Type B pancreatic cell (in vitro differentiated cells): ENCODE results near the gene PIK3R6. TPM values are rescaled to one million over a fixed set of nuclear protein-coding genes. Genes with fewer than 3 reads are reported as not detected.

Source experiments
- DNase-seq: peaks from one replicate; pipeline ENCODE4 v3.0.0; 2021; ENCODE audit warnings: mixed read lengths; ENCODE audit not compliant: unreplicated experiment; ENCODE audit errors: extremely low spot score
- H3K27ac Mint-ChIP-seq: 2 replicates; pipeline ENCODE4 v1.8.0; 2021; ENCODE audit warnings: mild to moderate bottlenecking, mixed read lengths
- H3K27me3 Mint-ChIP-seq: 2 replicates; pipeline ENCODE4 v1.8.0; 2021; ENCODE audit warnings: mixed read lengths
- H3K36me3 Mint-ChIP-seq: 2 replicates; pipeline ENCODE4 v1.8.0; 2021; ENCODE audit warnings: mixed read lengths
- H3K4me1 Mint-ChIP-seq: one replicate; pipeline ENCODE4 v1.8.0; 2021; ENCODE audit warnings: mixed read lengths; ENCODE audit not compliant: unreplicated experiment
- H3K4me3 Mint-ChIP-seq: 2 replicates; pipeline ENCODE4 v1.8.0; 2021; ENCODE audit warnings: mild to moderate bottlenecking, mixed read lengths
- H3K9me3 Mint-ChIP-seq: 2 replicates; pipeline ENCODE4 v1.8.0; 2021; ENCODE audit warnings: mixed read lengths
- total RNA-seq: library from RNA; stranded (reverse); gene quantifications from 2 replicates; pipeline ENCODE4 v1.2.1, GENCODE V29; 2021; ENCODE audit warnings: low replicate concordance
- TF ChIP-seq, protein P1 (sequence below): fragments of 200-600 bp; sonication (generic); conservative IDR thresholded peaks from 2 replicates; pipeline ENCODE4 v1.5.0; 2021; ENCODE audit warnings: antibody characterized with exemption, mild to moderate bottlenecking

PIK3R6 gene
- total RNA-seq, 1 donor from 2014 or later, result not detected

DNA sequence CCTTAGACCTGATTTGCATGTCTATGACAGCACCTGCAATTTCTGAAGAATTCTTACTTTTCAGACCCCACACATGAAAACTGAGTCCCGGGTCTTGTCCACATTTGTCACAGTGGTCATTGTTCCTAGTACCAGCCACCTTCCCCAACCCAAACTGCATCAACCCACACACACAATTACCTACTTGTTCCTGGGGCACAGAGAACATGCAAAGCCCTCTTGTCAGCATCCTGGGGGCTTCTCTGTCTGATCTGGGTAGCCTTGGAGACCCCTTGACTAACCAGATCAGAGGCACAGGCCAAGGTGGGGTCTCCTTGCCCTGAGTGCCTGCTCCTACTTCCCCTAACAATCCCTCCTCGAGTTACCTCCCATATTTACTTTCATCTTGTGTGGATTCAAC lies 36.7 kb upstream of the PIK3R6 start:
- Mint-ChIP-seq H3K4me3 (no peak overlapping the region), H3K36me3 (no peaks in the 10 kb centered on the region), H3K9me3 (no peaks in the 10 kb centered on the region), H3K27ac (no peak overlapping the region), H3K4me1 (peaks cover 4% of the 10 kb centered on the region), H3K27me3 (peaks cover 40% of the 10 kb centered on the region)
- no peak for DNase-seq
- TF ChIP-seq, protein P1, sequence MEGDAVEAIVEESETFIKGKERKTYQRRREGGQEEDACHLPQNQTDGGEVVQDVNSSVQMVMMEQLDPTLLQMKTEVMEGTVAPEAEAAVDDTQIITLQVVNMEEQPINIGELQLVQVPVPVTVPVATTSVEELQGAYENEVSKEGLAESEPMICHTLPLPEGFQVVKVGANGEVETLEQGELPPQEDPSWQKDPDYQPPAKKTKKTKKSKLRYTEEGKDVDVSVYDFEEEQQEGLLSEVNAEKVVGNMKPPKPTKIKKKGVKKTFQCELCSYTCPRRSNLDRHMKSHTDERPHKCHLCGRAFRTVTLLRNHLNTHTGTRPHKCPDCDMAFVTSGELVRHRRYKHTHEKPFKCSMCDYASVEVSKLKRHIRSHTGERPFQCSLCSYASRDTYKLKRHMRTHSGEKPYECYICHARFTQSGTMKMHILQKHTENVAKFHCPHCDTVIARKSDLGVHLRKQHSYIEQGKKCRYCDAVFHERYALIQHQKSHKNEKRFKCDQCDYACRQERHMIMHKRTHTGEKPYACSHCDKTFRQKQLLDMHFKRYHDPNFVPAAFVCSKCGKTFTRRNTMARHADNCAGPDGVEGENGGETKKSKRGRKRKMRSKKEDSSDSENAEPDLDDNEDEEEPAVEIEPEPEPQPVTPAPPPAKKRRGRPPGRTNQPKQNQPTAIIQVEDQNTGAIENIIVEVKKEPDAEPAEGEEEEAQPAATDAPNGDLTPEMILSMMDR, result no peak

DNA sequence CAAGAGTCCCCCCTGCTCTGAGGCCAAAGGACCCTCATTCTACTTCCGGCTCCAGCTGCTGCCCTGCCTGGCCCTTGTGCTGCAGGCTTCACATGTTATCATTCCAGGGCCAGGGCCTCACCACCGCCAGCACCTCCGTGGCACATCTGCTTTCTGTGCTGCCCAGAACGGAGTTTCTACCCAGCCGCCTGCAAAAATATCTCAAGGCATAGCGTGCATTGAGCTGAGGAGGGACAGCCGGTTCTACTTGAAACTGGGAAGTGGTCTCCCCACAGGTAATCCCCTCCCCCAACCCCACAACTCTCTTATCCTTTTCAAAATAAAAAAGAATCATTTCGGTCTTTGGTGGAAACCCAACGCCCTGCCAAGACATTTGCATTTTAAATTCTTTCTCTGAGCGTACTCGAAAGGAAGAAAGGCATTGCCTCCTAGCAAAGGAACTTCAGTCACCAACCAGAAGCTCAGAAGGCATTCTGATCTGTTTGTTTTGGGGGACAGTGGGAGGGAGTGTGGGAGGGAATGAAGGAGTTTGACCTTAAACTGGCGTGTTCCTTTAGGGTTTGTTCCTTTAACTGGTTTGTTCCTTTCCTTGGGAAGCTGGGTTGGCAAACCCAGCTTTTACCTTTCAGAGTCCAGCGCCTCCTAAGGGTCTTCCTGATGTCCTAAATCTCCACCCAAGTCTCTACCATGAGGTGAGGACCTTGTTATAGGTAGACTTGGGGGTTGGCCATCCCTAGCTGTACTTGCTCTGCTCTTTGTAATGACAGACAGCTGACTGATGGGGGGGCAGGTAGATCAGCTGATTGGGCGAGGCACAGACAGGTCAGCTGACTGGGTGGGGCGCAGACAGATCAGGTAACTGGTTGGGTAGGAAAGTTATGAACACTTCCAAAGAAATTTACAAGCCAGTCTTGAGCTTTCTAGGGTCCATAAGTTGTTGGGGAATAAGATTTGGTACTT lies 33.4 kb upstream of the PIK3R6 start:
- Mint-ChIP-seq H3K27ac (no peak overlapping the region), H3K36me3 (no peaks in the 10 kb centered on the region), H3K4me3 (no peak overlapping the region), H3K9me3 (no peaks in the 10 kb centered on the region), H3K4me1 (peaks cover 4% of the 10 kb centered on the region), H3K27me3 (peaks cover 54% of the 10 kb centered on the region)
- TF ChIP-seq, protein P1, result no peak
- DNase-seq, result no peak

DNA sequence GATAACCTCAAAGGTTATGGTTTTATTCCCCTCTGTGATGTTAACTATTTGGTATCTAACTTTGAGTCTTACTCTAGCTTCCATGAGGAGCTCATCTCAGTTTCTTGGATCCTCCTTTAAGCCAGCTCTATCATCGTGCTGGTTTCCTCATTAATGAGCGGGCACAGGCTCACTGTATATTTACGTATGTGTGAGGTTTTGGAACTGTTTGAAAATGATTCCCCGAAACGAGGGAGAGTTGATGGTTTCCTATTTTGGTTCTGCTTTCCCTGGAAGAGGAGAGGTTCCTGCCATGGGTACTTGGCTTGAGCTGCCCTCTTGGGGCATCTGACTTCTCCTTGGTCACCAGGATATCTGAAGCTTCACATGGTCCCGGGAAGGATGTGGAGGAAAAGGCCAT lies 32.7 kb upstream of the PIK3R6 start:
- H3K27ac Mint-ChIP-seq, result no peak overlapping the region
- H3K4me3 Mint-ChIP-seq, result no peak overlapping the region
- H3K27me3 Mint-ChIP-seq, result peaks cover 54% of the 10 kb centered on the region
- H3K9me3 Mint-ChIP-seq, result no peaks in the 10 kb centered on the region
- DNase-seq, result no peak
- H3K4me1 Mint-ChIP-seq, result peaks cover 4% of the 10 kb centered on the region
- no peaks in the 10 kb centered on the region for H3K36me3 Mint-ChIP-seq
- TF ChIP-seq, protein P1, result no peak

DNA sequence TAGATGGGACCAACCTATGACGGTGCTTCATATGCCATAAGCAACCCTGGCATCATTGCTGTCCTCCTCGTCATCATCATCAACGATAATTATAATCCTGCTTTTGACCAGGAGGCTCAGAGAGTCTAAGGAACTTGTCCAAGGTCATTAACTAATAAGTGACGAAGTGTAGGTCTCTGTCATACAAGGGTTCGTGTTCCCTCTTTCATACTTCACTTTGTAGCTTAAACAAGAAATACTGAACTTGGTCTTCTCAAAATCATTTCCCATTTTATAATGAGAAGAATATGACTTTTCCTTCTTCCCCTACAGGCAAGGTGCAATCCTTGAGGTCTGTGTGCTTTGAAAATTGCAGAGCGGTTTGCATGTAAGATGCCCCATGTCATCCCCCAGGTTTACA lies 31.2 kb upstream of the PIK3R6 start:
- TF ChIP-seq, protein P1, result no peak
- no peak for DNase-seq
- H3K36me3 Mint-ChIP-seq, result no peaks in the 10 kb centered on the region
- H3K27me3 Mint-ChIP-seq, result peaks cover 49% of the 10 kb centered on the region
- H3K9me3 Mint-ChIP-seq, result no peaks in the 10 kb centered on the region
- no peak overlapping the region for H3K27ac Mint-ChIP-seq
- no peak overlapping the region for H3K4me3 Mint-ChIP-seq
- H3K4me1 Mint-ChIP-seq, result peaks cover 9% of the 10 kb centered on the region

DNA sequence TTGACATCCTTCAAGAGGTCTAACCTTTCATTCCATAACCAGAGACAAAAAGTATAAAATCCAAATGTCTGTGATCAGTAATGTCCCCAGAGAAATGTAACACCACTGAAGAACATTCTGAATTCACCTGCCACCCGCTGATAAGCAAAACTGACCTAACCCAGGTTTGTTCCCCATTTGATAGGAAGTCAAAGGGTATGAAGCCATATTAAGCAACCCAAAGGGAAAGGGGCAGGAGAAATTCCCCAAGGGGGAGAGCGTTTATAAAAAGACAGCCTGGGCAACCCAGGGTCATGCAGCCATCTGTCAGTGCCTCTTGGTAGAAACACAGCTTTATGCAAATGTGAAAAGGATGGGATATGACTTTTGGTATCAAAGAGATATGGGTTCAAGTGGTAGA lies 30.7 kb upstream of the PIK3R6 start:
- DNase-seq, result no peak
- H3K4me1 Mint-ChIP-seq, result peaks cover 9% of the 10 kb centered on the region
- H3K27ac Mint-ChIP-seq, result no peak overlapping the region
- H3K9me3 Mint-ChIP-seq, result no peaks in the 10 kb centered on the region
- TF ChIP-seq, protein P1, result no peak
- no peaks in the 10 kb centered on the region for H3K36me3 Mint-ChIP-seq
- H3K27me3 Mint-ChIP-seq, result peaks cover 49% of the 10 kb centered on the region
- no peak overlapping the region for H3K4me3 Mint-ChIP-seq
